ENCODE results near the gene TSPAN31. TPM values are rescaled to one million over a fixed set of nuclear protein-coding genes. Genes with fewer than 3 reads are reported as not detected.

TSPAN31 gene
- polyA plus RNA-seq, 6 donors from 2014 or later: 48.3 to 82.1 (median 57.7) TPM

DNA sequence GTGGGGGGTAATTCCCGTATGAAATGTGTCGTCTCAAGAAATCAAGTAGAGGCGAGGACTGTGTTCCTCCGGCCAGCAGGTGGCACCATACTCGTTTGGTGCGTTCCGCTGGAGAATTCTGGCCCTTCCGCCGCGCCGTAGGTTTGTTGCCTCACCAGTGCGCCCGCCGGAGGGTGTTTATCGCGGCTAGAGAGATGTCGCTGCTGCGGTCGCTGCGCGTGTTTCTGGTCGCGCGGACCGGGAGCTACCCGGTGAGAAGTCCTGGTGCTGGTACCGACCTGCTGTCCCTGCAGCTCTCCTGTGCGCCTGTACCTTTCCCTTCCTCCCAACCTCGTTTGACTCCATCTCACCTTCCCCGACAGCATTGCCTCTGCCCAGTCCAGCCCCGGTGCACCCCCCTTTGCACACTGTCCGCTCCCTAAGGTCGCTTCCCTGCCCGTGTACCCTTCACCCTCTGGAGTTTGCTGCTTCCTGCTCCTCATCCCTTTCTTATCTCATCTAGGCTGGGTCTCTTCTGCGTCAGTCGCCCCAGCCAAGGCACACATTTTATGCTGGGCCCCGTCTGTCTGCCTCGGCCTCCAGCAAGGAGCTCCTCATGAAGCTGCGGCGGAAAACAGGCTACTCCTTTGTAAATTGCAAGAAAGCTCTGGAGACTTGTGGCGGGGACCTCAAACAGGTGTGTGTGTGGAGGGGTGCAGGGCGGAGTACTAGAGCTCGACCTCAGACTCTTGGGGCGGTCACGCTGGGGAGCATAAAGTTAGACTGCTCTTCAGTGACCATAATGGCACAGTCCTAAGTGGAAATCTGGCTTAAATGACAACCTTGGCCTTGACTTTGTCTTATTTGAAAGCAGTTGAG is 38.0 kb downstream of the TSPAN31 start, which contains the start of gene TSFM:
Gene TSFM (plus strand): TSS at position 180 of the 858 bp plus-strand sequence. CDS start 15 bp downstream, at position 195.
- H3K27ac Mint-ChIP-seq: peak within 1 kb of the TSS; percentile 96 to 99 (median 96)
- H3K4me3 Mint-ChIP-seq: peak within 1 kb of the TSS; percentile 92 to 100 (median 100)
- peaks cover 16 to 32% (median 21%) of the 10 kb centered on the region in 3 donors for H3K4me1 Mint-ChIP-seq
- peak; percentile 87 to 95 for ATAC-seq (ENCODE audit: low read depth in 2 of 2)
- no peaks in the 10 kb centered on the region for H3K36me3 Mint-ChIP-seq
- no peaks in the 10 kb centered on the region for H3K9me3 Mint-ChIP-seq
- H3K27me3 Mint-ChIP-seq: no peaks in the 10 kb centered on the region
- DNase-seq: peak; percentile 93

DNA sequence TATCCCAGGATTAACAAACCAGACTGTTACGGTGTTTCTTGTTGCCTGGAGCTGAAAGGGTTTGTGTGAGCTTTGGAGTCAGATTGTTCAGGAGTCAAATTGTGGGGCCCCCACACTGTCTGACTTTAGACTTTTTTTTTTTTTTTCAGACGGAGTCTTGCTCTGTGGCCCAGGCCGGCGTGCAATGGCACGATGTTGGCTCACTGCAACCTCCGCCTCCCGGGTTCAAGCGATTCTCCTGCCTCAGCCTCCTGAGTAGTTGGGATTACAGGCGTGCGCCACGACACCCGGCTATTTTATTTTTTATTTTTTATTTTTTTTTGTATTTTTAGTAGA is 38.6 kb downstream of the TSPAN31 start:
- Mint-ChIP-seq H3K4me1 (peaks cover 16 to 32% (median 21%) of the 10 kb centered on the region in 3 donors), H3K27me3 (no peaks in the 10 kb centered on the region), H3K27ac (peak overlapping the region in 2 of 6 donors; percentile 96 to 97), H3K9me3 (no peaks in the 10 kb centered on the region), H3K4me3 (peak overlapping the region; percentile 92 to 100 (median 100)), H3K36me3 (no peaks in the 10 kb centered on the region)
- DNase-seq (no peak), ATAC-seq (ENCODE audit: low read depth in 2 of 2) (no peak)

DNA sequence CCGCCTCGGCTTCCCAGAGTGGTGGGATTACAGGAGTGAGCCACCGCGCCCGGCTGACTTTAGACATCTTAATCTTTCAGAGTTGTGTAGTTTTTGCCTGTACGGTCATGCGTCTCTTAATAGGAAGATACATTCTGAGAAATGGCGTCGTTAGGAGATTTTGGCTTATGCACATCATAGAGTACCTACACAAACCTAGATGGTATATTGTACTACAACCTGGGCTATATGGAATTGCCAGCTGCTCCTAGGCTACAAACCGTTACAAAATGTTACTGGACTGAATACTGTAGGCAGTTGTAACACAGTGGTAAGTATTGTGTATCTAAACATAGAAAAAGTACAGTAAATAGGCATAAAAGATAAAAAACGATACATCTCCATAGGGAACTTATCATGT is 39.0 kb downstream of the TSPAN31 start:
- Mint-ChIP-seq H3K36me3 (no peaks in the 10 kb centered on the region), H3K9me3 (no peaks in the 10 kb centered on the region)
- no peak for ATAC-seq (ENCODE audit: low read depth in 2 of 2)

DNA sequence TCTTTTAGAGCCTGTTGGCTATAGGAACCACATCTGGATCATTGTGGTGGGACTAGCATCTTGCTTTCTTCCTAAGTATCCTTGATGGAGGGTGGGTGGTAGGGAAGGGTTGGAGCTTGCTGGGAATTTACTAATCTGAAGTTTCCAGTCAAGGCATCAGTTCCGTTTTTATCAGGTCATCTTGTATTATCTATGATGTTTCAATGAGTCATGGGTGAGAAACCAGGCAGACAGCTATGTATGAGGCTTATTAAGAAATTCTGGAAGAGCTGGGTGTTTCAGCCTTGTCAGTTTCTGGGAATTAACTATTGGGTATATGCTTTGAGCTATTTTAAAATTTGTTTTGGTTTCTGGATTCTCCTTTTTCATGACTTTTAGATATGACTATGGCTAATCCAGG is 49.1 kb downstream of the TSPAN31 start:
- peak overlapping the region in 1 of 6 donors; percentile 28 for H3K27ac Mint-ChIP-seq
- ATAC-seq (ENCODE audit: low read depth in 2 of 2): no peak
- peaks cover 15 to 18% of the 10 kb centered on the region in 2 donors for H3K36me3 Mint-ChIP-seq

More for the DNA sequence above, 39.0 kb downstream of the TSPAN31 start:
- Mint-ChIP-seq H3K27me3 (no peaks in the 10 kb centered on the region), H3K27ac (peak overlapping the region in 3 of 6 donors; percentile 15 to 66 (median 52)), H3K4me3 (peak overlapping the region; percentile 64 to 100 (median 87)), H3K4me1 (peaks cover 16 to 32% (median 21%) of the 10 kb centered on the region in 3 donors)
- no peak for DNase-seq

DNA sequence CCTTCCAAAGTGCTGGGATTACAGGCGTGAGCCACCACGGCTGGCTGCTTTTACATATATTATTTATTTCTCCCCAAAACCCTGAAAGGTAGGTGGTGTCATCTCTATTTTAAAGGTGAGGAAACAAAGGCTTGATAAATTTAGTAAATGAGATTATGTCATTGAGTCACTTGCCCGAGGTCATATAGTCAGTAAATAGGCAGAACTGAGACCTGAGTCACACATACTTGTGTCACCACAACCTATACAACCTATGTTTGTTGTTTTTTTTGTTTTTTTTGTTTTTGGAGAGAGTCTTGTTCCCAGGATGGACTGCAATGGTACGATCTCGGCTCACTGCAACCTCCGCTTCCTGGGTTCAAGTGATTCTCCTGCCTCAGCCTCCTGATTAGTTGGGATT is 50.5 kb downstream of the TSPAN31 start:
- Mint-ChIP-seq H3K36me3 (peaks cover 15 to 23% of the 10 kb centered on the region in 2 donors), H3K4me1 (peaks cover 0 to 3% (median 0%) of the 10 kb centered on the region in 3 donors), H3K27ac (no peak overlapping the region), H3K4me3 (no peak overlapping the region), H3K27me3 (no peaks in the 10 kb centered on the region), H3K9me3 (no peaks in the 10 kb centered on the region)
- DNase-seq (no peak), ATAC-seq (ENCODE audit: low read depth in 2 of 2) (no peak)

More for the DNA sequence above, 49.1 kb downstream of the TSPAN31 start:
- Mint-ChIP-seq H3K27me3 (no peaks in the 10 kb centered on the region), H3K4me3 (no peak overlapping the region), H3K4me1 (peaks cover 0 to 3% (median 0%) of the 10 kb centered on the region in 3 donors), H3K9me3 (no peaks in the 10 kb centered on the region)
- DNase-seq: no peak

DNA sequence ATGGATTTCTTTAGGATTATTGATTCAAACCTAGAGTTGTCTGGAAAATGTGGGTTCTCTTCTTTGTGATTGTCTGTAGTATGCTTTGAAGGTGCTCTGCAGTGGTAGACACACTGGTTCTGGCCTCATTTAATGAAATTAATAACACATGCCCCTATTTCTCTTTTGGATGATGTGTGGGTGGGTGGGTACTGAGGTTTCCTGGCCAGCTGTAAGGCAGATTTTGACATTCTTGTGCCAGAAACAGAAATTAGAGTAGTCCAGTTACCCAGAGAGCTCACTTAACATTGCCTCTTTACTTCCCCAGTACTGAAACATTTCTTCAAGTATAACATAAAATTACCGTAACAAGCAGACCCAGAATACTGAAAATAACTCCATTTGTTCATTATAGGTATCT is 52.2 kb downstream of the TSPAN31 start:
- H3K4me3 Mint-ChIP-seq: no peak overlapping the region
- peaks cover 11 to 23% of the 10 kb centered on the region in 2 donors for H3K36me3 Mint-ChIP-seq
- H3K4me1 Mint-ChIP-seq: peaks cover 0 to 3% (median 0%) of the 10 kb centered on the region in 3 donors
- no peak overlapping the region for H3K27ac Mint-ChIP-seq
- H3K27me3 Mint-ChIP-seq: no peaks in the 10 kb centered on the region
- H3K9me3 Mint-ChIP-seq: no peaks in the 10 kb centered on the region
- DNase-seq (no peak), ATAC-seq (ENCODE audit: low read depth in 2 of 2) (no peak)

DNA sequence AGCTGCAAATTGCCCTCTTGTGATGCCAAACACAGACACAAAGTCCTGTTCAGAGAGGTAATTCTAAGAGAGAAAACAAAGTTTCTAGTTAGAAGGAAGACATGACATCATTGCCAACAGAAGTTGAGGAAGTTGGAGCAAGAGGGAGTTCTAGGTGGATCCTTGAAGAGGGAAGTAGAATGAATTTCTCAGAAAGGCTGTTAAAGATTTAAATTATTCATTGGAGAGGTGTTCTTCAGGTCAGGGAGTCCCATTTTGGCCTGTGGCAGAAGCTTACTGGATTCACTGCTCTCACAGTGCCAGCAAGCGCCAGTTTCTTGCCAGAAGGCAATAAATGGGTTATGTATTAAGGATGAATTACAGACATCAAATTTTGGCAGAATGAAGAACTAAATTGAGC is 53.1 kb downstream of the TSPAN31 start:
- Mint-ChIP-seq H3K9me3 (no peaks in the 10 kb centered on the region), H3K4me1 (peaks cover 0 to 3% (median 0%) of the 10 kb centered on the region in 3 donors), H3K4me3 (no peak overlapping the region), H3K27ac (peak overlapping the region in 3 of 6 donors; percentile 12 to 70 (median 13)), H3K27me3 (no peaks in the 10 kb centered on the region), H3K36me3 (peaks cover 13 to 19% of the 10 kb centered on the region in 2 donors)
- ATAC-seq (ENCODE audit: low read depth in 2 of 2): no peak
- no peak for DNase-seq

Other genes starting within 250 kb of the TSPAN31 start
- 10 to 100 TPM; 33.3 to 62.2 (median 51.0) TPM for gene DDIT3, start 224.5 kb upstream of the TSPAN31 start, polyA plus RNA-seq (ENCODE audit: low read depth in 6 of 6)
- 1 to 10 TPM; 1.8 to 8.2 (median 5.0) TPM for gene MBD6, start 222.2 kb upstream of the TSPAN31 start, polyA plus RNA-seq (ENCODE audit: low read depth in 6 of 6)
- 10 to 100 TPM; 65.6 to 87.3 (median 71.2) TPM for gene DCTN2, start 197.8 kb upstream of the TSPAN31 start, polyA plus RNA-seq (ENCODE audit: low read depth in 6 of 6)
- gene KIF5A, start 195.0 kb upstream of the TSPAN31 start, polyA plus RNA-seq (ENCODE audit: low read depth in 6 of 6): not detected
- 10 to 100 TPM; 15.8 to 42.0 (median 19.1) TPM for gene PIP4K2C, start 153.8 kb upstream of the TSPAN31 start, polyA plus RNA-seq (ENCODE audit: low read depth in 6 of 6)
- under 1 TPM in 5 of 6 donors, not detected in 1; 0.16 to 0.53 (median 0.29) TPM for gene DTX3, start 140.2 kb upstream of the TSPAN31 start, polyA plus RNA-seq (ENCODE audit: low read depth in 6 of 6)
- not detected for gene ARHGEF25, start 133.6 kb upstream of the TSPAN31 start, polyA plus RNA-seq (ENCODE audit: low read depth in 6 of 6)
- not detected for gene B4GALNT1, start 111.8 kb upstream of the TSPAN31 start, polyA plus RNA-seq (ENCODE audit: low read depth in 6 of 6)
- 10 to 100 TPM; 72.0 to 87.9 (median 77.1) TPM for gene OS9, start 50.9 kb upstream of the TSPAN31 start, polyA plus RNA-seq (ENCODE audit: low read depth in 6 of 6)
- 1 to 10 TPM; 1.2 to 4.0 (median 2.1) TPM for gene AGAP2, start 6.3 kb upstream of the TSPAN31 start, polyA plus RNA-seq (ENCODE audit: low read depth in 6 of 6)
- gene CDK4, start 7.3 kb downstream of the TSPAN31 start, polyA plus RNA-seq (ENCODE audit: low read depth in 6 of 6): 10 to 100 TPM; 63.2 to 99.0 (median 67.8) TPM
- gene MARCHF9, start 10.1 kb downstream of the TSPAN31 start, polyA plus RNA-seq (ENCODE audit: low read depth in 6 of 6): 10 to 100 TPM; 10.9 to 21.0 (median 14.2) TPM
- gene CYP27B1, start 22.0 kb downstream of the TSPAN31 start, polyA plus RNA-seq (ENCODE audit: low read depth in 6 of 6): under 1 TPM in 3 of 6 donors, not detected in 3; 0.09 to 0.58 (median 0.31) TPM
- 10 to 100 TPM in 4 of 6 donors, 1 to 10 TPM in 2; 6.9 to 13.2 (median 11.4) TPM for gene METTL1, start 27.1 kb downstream of the TSPAN31 start, polyA plus RNA-seq (ENCODE audit: low read depth in 6 of 6)
- under 1 TPM in 4 of 6 donors, not detected in 2; 0.09 to 0.53 (median 0.47) TPM for gene EEF1AKMT3, start 27.6 kb downstream of the TSPAN31 start, polyA plus RNA-seq (ENCODE audit: low read depth in 6 of 6)
- 10 to 100 TPM; 19.3 to 32.4 (median 27.7) TPM for gene TSFM, start 37.7 kb downstream of the TSPAN31 start, polyA plus RNA-seq (ENCODE audit: low read depth in 6 of 6)
- gene AVIL, start 73.7 kb downstream of the TSPAN31 start, polyA plus RNA-seq (ENCODE audit: low read depth in 6 of 6): under 1 TPM in 4 of 6 donors, not detected in 2; 0.19 to 0.82 (median 0.48) TPM
- gene CTDSP2, start 101.7 kb downstream of the TSPAN31 start, polyA plus RNA-seq (ENCODE audit: low read depth in 6 of 6): 10 to 100 TPM; 44.3 to 65.3 (median 53.2) TPM
- 10 to 100 TPM; 11.0 to 39.3 (median 22.4) TPM for gene ATP23, start 196.5 kb downstream of the TSPAN31 start, polyA plus RNA-seq (ENCODE audit: low read depth in 6 of 6)

Measured in naive B cell (primary cell).